Measurements from ENCODE around the gene LST1.

Gene LST1

GRCh38 chr6:31621320-31621939 is 35.4 kb downstream of the LST1 start:
- DNase-seq, result no peak

- DNase-seq, result no peak
Measured at GRCh38 chr6:31621991-31622390, 35.9 kb downstream of the LST1 start.

GRCh38 chr6:31622684-31623091 is 36.6 kb downstream of the LST1 start:
- DNase-seq, result peak; percentile 31

- no peak for DNase-seq
Measured at GRCh38 chr6:31624070-31624469, 38.0 kb downstream of the LST1 start.

- DNase-seq, result no peak
Measured at GRCh38 chr6:31626952-31627351, 40.9 kb downstream of the LST1 start.

GRCh38 chr6:31627690-31628287 is 41.7 kb downstream of the LST1 start:
- DNase-seq, result no peak

GRCh38 chr6:31629014-31629413 is 42.9 kb downstream of the LST1 start:
- no peak for DNase-seq

GRCh38 chr6:31630177-31630934 is 44.3 kb downstream of the LST1 start:
- DNase-seq, result no peak

GRCh38 chr6:31631209-31631608 is 45.1 kb downstream of the LST1 start:
- DNase-seq, result no peak

GRCh38 chr6:31631681-31632278 is 45.7 kb downstream of the LST1 start:
- DNase-seq, result no peak

GRCh38 chr6:31632279-31632946 is 46.3 kb downstream of the LST1 start:
- no peak for DNase-seq

GRCh38 chr6:31633447-31633846 is 47.4 kb downstream of the LST1 start:
- no peak for DNase-seq

- no peak for DNase-seq
Measured at GRCh38 chr6:31634131-31634530, 48.1 kb downstream of the LST1 start.

GRCh38 chr6:31634969-31635575 is 49.0 kb downstream of the LST1 start:
- no peak for DNase-seq

GRCh38 chr6:31636698-31637596 is 50.9 kb downstream of the LST1 start:
- no peak for DNase-seq

All from hematopoietic multipotent progenitor cell treated with erythropoietin and hydrocortisone succinate and interleukin-3 and kit ligand, for 6 days (in vitro differentiated cells).